Measurements from ENCODE around the gene MAP3K14. TPM values are rescaled to one million over a fixed set of nuclear protein-coding genes. Genes with fewer than 3 reads are reported as not detected.

Gene MAP3K14
- total and polyA plus RNA-seq, 2 experiments from 2014 or later = 2.3 to 3.0 TPM

DNA sequence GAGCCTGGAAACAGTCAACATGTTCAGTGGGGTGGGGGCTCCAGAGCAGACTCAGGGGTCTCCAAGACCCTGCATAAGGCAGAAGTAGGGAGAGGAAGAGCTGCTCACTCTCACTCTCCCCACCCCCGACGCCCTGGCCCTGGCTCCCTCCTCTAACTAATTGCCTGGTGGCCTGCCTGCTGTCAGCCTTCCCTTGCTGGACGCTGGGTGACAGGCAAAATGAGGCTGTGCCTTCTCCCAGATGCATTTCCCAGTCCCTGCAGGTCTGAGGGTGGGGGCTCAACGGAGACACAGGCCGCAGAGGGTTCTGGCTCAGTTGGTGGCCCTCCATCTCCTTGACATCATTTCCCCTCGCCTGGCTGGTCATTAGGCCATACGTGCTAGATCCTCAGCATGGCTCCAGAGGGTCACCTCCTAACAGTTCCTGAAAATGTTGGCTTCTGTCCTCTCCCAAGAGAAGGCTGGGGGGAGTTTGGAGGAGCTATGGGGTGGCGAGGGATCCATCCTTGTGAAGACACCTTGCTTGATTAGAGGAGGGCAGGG lies 93.8 kb downstream of the MAP3K14 start:
- no peak overlapping the region for H2AFZ ChIP-seq
- no peaks in the 10 kb centered on the region for H3K9me3 ChIP-seq (ENCODE audit: low read depth)
- DNase-seq (ENCODE audit: low spot score) = no peak
- 40% methylated on average over 8 of the region's 8 CpGs for WGBS (ENCODE audit: low lambda C conversion rate, missing lambda C conversion rate)
- no peaks in the 10 kb centered on the region for H3K79me2 ChIP-seq
- H3K9me2 ChIP-seq (replicated peaks; ENCODE audit: insufficient read depth) = no peaks in the 10 kb centered on the region
- H3K4me2 ChIP-seq = no peak overlapping the region
- no peak for TF ChIP-seq EZH2phosphoT487 (IDR thresholded peaks at IDR 0.05; ENCODE audit: low read depth, severe bottlenecking, unreplicated experiment)
- TF ChIP-seq EZH2 (IDR thresholded peaks at IDR 0.05; ENCODE audit: borderline replicate concordance) = no peak
- TF ChIP-seq, protein P1, sequence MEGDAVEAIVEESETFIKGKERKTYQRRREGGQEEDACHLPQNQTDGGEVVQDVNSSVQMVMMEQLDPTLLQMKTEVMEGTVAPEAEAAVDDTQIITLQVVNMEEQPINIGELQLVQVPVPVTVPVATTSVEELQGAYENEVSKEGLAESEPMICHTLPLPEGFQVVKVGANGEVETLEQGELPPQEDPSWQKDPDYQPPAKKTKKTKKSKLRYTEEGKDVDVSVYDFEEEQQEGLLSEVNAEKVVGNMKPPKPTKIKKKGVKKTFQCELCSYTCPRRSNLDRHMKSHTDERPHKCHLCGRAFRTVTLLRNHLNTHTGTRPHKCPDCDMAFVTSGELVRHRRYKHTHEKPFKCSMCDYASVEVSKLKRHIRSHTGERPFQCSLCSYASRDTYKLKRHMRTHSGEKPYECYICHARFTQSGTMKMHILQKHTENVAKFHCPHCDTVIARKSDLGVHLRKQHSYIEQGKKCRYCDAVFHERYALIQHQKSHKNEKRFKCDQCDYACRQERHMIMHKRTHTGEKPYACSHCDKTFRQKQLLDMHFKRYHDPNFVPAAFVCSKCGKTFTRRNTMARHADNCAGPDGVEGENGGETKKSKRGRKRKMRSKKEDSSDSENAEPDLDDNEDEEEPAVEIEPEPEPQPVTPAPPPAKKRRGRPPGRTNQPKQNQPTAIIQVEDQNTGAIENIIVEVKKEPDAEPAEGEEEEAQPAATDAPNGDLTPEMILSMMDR (IDR thresholded peaks at IDR 0.05; ENCODE audit: poor library complexity) = no peak
- H4K20me1 ChIP-seq (ENCODE audit: insufficient read depth, poor library complexity, severe bottlenecking) = no peaks in the 10 kb centered on the region
- H3K4me1 ChIP-seq (ENCODE audit: insufficient read depth) = peaks cover 4% of the 10 kb centered on the region
- H3K27me3 ChIP-seq = peaks cover 37% of the 10 kb centered on the region
- H3K36me3 ChIP-seq (replicated peaks; ENCODE audit: insufficient read depth, low read depth) = no peaks in the 10 kb centered on the region
- H3K4me3 ChIP-seq = no peak overlapping the region
- H3K27ac ChIP-seq = no peak overlapping the region

DNA sequence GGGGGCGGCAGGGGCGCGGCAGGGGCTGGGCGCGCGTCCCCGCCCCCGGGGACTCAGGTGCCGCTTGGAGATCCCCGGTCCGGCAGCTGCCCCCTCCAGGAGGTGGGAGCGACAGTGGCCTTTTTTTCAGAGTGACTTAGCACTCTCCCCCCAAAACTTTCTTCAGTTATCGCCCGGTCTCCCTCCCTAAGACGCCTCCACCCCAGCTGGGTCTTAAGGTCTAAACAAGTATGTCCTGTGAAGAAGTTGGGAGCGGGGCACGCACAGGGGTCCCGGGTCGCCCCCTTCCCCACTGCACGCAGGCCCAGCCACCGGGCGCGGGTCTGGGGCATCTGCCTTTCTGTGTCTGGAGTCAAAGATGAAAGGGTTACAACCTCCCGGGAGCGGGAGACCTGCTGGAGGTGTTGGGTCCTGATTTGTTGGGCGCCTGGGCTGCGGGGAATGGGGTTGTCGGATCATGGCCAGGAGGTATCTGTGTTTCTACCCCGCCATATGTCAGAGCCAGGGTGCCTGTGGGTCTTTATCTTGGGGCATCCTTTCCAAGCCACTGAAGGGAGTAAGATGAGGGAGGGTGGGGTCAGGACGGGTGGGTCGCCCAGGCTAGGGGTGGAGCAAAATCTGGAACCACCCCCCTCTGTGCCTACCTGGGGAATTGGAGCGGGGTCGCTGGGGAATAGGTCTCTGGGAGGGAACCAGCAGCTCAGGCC lies 94.4 kb downstream of the MAP3K14 start:
- Histone ChIP-seq H3K4me2 (peak overlapping the region; percentile 96), H3K27ac (no peak overlapping the region), H3K9me2 (replicated peaks; ENCODE audit: insufficient read depth) (no peaks in the 10 kb centered on the region), H2AFZ (peak overlapping the region; percentile 52), H3K27me3 (peaks cover 37% of the 10 kb centered on the region), H3K4me3 (peak overlapping the region; percentile 45), H3K4me1 (ENCODE audit: insufficient read depth) (peaks cover 4% of the 10 kb centered on the region), H3K36me3 (replicated peaks; ENCODE audit: insufficient read depth, low read depth) (no peaks in the 10 kb centered on the region), H4K20me1 (ENCODE audit: insufficient read depth, poor library complexity, severe bottlenecking) (no peaks in the 10 kb centered on the region), H3K79me2 (no peaks in the 10 kb centered on the region), H3K9me3 (ENCODE audit: low read depth) (no peaks in the 10 kb centered on the region)
- DNase-seq (ENCODE audit: low spot score) = no peak
- TF ChIP-seq EZH2 (IDR thresholded peaks at IDR 0.05; ENCODE audit: borderline replicate concordance) = peak; percentile 84
- TF ChIP-seq, protein P1 (IDR thresholded peaks at IDR 0.05; ENCODE audit: poor library complexity) = no peak
- 8% methylated on average over 27 of the region's 33 CpGs for WGBS (ENCODE audit: low lambda C conversion rate, missing lambda C conversion rate)

DNA sequence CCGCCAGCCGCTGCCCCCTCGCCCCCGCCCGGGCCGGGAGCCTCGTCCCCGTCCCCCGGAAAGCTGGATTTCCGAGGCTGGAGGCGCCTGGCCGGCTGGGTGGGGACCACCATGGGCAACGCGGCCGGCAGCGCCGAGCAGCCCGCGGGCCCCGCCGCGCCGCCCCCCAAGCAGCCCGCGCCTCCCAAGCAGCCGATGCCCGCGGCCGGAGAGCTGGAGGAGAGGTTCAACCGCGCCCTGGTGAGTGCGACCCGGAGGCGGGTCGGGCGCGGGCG lies 94.9 kb downstream of the MAP3K14 start:
- H3K27ac ChIP-seq = no peak overlapping the region
- WGBS (ENCODE audit: low lambda C conversion rate, missing lambda C conversion rate) = 0% methylated on average over 11 of the region's 38 CpGs
- TF ChIP-seq, protein P1 (IDR thresholded peaks at IDR 0.05; ENCODE audit: poor library complexity) = no peak
- TF ChIP-seq EZH2 (IDR thresholded peaks at IDR 0.05; ENCODE audit: borderline replicate concordance) (no peak), EZH2phosphoT487 (IDR thresholded peaks at IDR 0.05; ENCODE audit: low read depth, severe bottlenecking, unreplicated experiment) (no peak)
- H3K79me2 ChIP-seq = no peaks in the 10 kb centered on the region
- no peak for DNase-seq (ENCODE audit: low spot score)
- no peaks in the 10 kb centered on the region for H4K20me1 ChIP-seq (ENCODE audit: insufficient read depth, poor library complexity, severe bottlenecking)
- H3K9me2 ChIP-seq (replicated peaks; ENCODE audit: insufficient read depth) = no peaks in the 10 kb centered on the region
- H3K36me3 ChIP-seq (replicated peaks; ENCODE audit: insufficient read depth, low read depth) = no peaks in the 10 kb centered on the region
- peaks cover 37% of the 10 kb centered on the region for H3K27me3 ChIP-seq
- H3K4me2 ChIP-seq = peak overlapping the region; percentile 96
- no peaks in the 10 kb centered on the region for H3K9me3 ChIP-seq (ENCODE audit: low read depth)
- H3K4me3 ChIP-seq = peak overlapping the region; percentile 45
- peak overlapping the region; percentile 52 for H2AFZ ChIP-seq
- peaks cover 4% of the 10 kb centered on the region for H3K4me1 ChIP-seq (ENCODE audit: insufficient read depth)
